Sigmoid colon (tissue), 4 donors: ENCODE data around the gene MTA1.

Experiments used
- EP300 ChIP-seq, 4 donors: sonication (generic); formaldehyde crosslinking; IDR thresholded peaks; one replicate each; pipeline ENCODE4 v1.6.1; 2017; ENCODE audit warnings: antibody characterized with exemption in 4 of 4
- POLR2A ChIP-seq, 2 donors: fragments of 450-650 bp; IDR thresholded peaks; one replicate each; pipeline ENCODE4 v1.6.1; 2016; ENCODE audit warnings: antibody characterized with exemption in 2 of 2, mild to moderate bottlenecking in 2 of 2, moderate library complexity in 2 of 2
- POLR2AphosphoS5 ChIP-seq, 4 donors: sonication (generic); formaldehyde crosslinking; IDR thresholded peaks; one replicate each; pipeline ENCODE4 v1.6.1; 2017; ENCODE audit warnings: antibody characterized with exemption in 4 of 4
- TF ChIP-seq, protein P1 (sequence below), 4 experiments: fragments of 450-650 bp in 3 of 4; fragments of 200-600 bp in 1 of 4; IDR thresholded peaks; one replicate each; pipeline ENCODE4 v1.5.1; 2016 to 2019; ENCODE audit warnings: antibody characterized with exemption in 4 of 4, mild to moderate bottlenecking in 3 of 4, moderate library complexity in 2 of 4

DNA sequence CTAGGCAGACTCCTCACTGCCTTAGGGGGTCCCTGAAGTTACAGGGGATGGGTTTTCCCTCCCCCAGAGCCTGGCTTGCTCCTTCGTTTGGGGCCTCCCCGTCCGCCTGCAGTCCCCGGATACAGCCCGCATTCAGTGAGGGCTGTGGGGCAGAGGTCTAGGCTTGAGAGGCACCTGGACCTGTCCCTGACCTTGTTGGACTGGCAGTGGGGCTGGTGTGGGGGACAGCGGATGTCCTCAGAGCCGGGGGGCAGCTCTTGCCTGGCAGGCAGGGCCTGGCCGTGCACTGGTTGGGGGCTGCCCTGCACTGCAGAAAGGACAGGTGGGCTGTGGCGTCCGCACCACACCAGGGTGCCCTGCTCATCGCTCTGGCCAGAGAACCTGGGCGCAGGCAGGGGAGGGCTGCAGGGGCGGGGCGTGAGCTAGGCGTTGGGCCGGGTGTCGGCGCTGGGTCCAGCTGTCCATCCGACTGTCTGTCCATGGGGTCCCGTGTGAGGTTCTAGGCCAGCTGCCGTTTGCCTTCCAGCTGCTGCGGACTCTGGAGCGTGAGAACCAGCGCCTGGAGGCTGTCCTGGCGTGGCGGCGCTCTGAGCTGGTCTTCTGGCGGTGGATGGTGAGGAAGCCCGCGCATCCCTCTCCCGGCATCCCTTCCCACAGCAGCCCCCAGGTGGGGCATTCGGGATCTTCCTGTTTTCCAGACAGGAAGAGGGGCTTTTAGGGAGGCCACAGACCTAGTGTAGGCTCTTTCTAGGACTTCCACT is 77.4 kb downstream of the MTA1 start:
- TF ChIP-seq POLR2A (IDR thresholded peaks at IDR 0.05) (no peak), POLR2AphosphoS5 (IDR thresholded peaks at IDR 0.05) (no peak), EP300 (IDR thresholded peaks at IDR 0.05) (no peak)
- TF ChIP-seq, protein P1, sequence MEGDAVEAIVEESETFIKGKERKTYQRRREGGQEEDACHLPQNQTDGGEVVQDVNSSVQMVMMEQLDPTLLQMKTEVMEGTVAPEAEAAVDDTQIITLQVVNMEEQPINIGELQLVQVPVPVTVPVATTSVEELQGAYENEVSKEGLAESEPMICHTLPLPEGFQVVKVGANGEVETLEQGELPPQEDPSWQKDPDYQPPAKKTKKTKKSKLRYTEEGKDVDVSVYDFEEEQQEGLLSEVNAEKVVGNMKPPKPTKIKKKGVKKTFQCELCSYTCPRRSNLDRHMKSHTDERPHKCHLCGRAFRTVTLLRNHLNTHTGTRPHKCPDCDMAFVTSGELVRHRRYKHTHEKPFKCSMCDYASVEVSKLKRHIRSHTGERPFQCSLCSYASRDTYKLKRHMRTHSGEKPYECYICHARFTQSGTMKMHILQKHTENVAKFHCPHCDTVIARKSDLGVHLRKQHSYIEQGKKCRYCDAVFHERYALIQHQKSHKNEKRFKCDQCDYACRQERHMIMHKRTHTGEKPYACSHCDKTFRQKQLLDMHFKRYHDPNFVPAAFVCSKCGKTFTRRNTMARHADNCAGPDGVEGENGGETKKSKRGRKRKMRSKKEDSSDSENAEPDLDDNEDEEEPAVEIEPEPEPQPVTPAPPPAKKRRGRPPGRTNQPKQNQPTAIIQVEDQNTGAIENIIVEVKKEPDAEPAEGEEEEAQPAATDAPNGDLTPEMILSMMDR (IDR thresholded peaks at IDR 0.05), result no peak
